GM10248 (cell line): ENCODE results near the gene LCN2.

Source experiments
- CTCF ChIA-PET: fragments of 300-600 bp; sonication (Branson Sonifier 250); formaldehyde crosslinking; extraction: SDS; loops from one replicate; lab custom pipeline; 2021; ENCODE audit warnings: antibody characterized with exemption; lab: Yijun Ruan, JAX
- POLR2A ChIA-PET: fragments of 350-650 bp; sonication (Branson Sonifier 250); formaldehyde crosslinking; extraction: SDS; loops from one replicate; lab custom pipeline; 2020; ENCODE audit warnings: antibody characterized with exemption; lab: Yijun Ruan, JAX
- DNase-seq: peaks from one replicate; pipeline ENCODE4 v3.0.0; 2012; ENCODE audit errors: extremely low spot score
- TF ChIP-seq, protein P1 (sequence below): IDR thresholded peaks from 2 replicates; pipeline ENCODE4 v1.5.1; 2012; ENCODE audit warnings: mild to moderate bottlenecking, low read depth; ENCODE audit errors: extremely low read depth, missing control alignments, control extremely low read depth

LCN2 gene

DNA sequence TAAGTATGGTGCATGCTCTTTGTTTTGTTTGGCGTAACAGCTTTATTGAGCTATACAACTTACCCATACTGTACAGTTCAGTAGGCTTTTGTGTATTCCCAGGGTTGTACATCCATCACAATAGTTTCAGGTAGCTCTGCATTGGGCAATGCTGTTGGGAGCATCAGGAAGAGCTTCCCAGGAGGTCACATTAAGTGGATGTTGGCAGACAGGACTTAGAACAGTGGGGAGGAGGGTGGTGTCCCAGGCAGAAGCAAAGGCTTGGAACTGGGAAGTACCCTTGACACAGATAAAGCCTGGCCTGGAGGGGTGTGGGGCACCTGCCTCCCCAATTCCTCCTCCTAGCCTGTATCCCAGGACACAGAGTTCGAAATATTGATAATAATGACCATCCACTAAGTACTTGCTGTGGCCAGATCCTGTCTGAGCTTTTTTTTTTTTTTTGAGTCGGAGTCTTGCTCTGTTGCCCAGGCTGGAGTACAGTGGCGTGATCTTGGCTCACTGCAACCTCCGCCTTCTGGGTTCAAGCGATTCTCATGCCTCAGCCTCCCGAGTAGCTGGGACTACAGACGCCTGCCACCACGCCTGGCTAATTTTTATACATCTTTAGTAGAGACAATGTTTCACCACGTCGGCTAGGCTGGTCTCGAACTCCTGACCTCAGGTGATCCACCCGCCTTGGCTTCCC is 12.1 kb downstream of the LCN2 start:
- TF ChIP-seq, protein P1, sequence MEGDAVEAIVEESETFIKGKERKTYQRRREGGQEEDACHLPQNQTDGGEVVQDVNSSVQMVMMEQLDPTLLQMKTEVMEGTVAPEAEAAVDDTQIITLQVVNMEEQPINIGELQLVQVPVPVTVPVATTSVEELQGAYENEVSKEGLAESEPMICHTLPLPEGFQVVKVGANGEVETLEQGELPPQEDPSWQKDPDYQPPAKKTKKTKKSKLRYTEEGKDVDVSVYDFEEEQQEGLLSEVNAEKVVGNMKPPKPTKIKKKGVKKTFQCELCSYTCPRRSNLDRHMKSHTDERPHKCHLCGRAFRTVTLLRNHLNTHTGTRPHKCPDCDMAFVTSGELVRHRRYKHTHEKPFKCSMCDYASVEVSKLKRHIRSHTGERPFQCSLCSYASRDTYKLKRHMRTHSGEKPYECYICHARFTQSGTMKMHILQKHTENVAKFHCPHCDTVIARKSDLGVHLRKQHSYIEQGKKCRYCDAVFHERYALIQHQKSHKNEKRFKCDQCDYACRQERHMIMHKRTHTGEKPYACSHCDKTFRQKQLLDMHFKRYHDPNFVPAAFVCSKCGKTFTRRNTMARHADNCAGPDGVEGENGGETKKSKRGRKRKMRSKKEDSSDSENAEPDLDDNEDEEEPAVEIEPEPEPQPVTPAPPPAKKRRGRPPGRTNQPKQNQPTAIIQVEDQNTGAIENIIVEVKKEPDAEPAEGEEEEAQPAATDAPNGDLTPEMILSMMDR, result no peak
- POLR2A ChIA-PET, result no interaction called here
- DNase-seq, result no peak
- CTCF ChIA-PET, result interaction anchor here (1.0 to 1.7 kb wide), 3 partner anchors 10 to 43 kb away, joined by 3 to 5 read pairs (median 4); no protein-coding TSS in a partner anchor

DNA sequence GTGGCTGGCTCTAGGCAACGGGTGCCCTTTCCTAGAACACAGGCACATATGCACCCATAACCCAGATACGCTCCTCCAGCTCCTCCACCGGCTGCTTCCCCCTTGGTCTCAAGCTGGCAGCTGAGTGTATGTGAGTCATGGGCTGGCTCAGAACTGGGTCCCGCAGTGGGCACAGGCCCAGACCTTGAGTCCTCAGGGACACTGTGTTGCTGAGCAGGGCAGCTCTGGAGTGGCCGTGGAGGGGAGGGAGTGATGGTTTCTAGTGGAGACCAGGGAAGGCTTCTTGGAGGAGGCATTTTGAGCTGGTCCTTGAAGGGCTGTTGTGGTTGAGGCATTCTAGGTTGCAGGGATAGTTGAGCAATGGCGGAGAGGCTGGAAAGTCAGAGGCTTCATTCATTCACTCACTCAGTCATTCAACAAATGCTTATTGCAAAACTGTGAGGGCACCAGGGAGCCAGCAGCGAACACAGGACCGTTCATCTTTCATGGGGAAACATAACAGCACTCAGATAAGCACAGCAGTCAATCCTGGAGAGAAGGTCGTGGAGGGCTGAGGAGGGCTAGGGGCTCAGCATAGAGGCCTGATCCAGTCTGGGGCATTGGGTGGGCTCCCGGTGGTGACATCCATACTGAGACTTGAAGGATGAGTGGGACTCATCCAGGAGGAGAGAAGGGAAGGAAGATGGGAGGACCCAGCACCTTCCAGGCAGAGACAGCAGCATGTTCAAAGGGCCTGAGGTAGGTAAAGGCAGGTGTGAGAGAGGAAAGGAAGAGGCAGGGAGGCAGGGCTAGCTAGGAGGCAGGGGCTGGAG is 13.2 kb downstream of the LCN2 start:
- TF ChIP-seq, protein P1, result no peak
- no peak for DNase-seq
- ChIA-PET POLR2A (no interaction called here), CTCF (no interaction called here)

DNA sequence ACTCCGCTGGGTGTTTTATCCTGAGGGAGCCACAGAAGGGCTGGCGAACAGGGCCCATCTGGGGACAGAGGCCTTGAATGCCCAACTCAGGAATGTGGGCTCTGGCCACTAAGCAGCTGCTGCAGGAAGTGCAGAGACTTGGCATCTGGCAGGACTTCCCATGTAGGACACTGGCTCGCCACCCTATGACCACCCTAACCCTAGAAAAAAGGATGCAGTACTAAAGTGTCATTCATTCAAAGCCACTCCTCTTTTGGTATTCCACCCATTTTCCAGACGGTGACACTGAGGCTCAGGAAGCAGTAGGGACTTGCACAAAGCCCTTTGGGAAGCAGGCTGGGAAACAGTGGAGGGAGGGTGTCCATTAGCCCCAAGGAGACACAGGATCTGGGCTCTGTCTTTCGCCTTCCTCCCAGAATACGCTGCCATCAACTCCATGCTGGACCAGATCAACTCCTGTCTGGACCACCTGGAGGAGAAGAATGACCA is 13.8 kb downstream of the LCN2 start:
- no peak for DNase-seq
- POLR2A ChIA-PET, result no interaction called here
- CTCF ChIA-PET, result no interaction called here
- TF ChIP-seq, protein P1, result no peak

DNA sequence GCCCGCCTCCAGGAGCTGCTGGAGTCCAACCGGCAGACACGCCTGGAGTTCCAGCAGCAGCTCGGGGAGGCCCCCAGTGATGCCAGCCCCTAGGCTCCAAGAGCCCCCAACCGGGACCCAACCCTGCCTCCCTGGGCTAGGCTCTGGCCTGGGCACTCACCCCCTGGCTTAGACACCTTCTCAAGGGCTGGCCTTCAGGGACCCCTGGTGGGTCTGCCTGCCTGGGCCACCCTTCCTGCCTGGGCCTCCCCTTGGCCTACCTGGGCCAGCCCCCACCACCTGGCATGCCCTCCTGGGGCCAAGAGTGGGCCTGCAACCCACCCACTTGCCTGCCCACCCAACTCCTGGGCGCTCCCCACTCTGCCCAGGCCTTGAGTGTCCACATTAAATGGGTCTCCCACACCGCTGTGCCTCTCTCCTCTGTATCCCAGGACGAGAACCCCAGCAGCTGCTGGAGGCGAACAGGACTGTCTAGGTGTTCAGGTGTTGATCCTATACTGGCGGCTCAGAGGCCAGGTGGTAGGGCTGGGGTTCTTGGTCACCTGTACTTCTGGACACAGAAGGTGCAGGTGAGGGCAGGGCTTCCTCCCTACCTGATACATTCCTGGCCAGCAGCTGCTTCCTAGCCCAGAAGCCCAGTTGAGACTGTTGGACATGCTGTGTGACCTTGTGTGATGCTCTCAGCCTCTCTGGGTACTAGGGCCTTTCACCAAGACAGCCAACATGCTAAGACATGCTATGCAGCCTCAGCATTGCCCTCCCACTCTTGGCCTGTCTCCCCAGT is 14.5 kb downstream of the LCN2 start:
- ChIA-PET CTCF (no interaction called here), POLR2A (no interaction called here)
- TF ChIP-seq, protein P1, result no peak
- DNase-seq, result no peak

DNA sequence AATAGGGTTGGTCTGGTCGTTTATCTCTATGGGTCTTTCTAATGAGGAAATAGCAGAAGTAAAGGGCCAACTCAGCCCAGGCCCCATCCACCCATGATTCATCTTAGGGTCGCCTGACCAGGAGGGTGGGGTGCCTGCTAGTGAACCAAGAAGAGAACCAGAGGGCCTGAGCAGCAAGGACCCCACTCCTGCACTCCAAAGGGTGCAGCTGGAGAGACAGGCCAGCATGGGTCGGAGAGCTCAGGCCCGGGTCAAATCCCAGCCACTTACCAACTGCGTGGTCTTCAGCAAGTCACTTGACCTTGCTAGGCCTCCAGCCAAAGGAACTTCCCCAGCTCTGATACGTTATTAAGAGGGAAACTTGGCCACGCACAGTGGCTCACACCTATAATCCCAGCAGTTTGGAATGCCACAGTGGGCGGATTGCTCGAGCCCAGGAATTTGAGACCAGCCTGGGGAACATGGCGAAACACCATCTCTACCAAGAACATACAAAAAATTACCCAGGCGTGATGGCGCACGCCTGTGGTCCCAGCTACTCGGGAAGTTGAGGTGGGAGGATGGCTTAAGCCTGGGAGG is 15.1 kb downstream of the LCN2 start:
- ChIA-PET CTCF (interaction anchor here (1.1 kb wide), 1 partner anchor 23 kb away, joined by 3 read pairs; no protein-coding TSS in a partner anchor), POLR2A (no interaction called here)
- DNase-seq, result no peak
- TF ChIP-seq, protein P1, result no peak

DNA sequence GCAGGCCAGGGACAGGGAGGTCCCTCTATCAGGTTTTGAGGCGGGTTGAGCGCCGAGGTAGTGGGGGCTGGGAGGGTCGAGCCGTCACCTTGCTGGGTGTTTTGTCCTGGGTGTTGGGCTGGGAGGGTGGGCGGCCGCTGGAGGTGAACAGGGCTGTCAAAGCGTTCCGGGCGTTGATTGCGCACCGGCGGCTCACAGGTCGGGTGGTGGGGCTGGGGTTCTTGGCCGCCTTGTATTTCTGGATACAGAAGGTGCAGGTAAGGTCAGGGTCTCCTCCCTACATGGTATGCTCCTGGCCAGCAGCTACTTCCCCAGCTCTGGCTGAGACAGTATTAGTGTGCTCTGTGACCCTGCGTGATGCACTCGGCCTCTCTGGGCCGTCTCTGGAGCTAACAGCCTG is 16.9 kb downstream of the LCN2 start:
- POLR2A ChIA-PET, result interaction anchor here (0.6 kb wide), 1 partner anchor 9 kb away, joined by 3 read pairs; no protein-coding TSS in a partner anchor
- no peak for DNase-seq
- CTCF ChIA-PET, result interaction anchor here (1.0 to 1.2 kb wide), 3 partner anchors 18 to 26 kb away, joined by 3 to 5 read pairs (median 3); no protein-coding TSS in a partner anchor
- TF ChIP-seq, protein P1, result no peak
